ENCODE measurements around the gene BUD13.
A peak's percentile ranks its signal among the peaks of the same experiment; 100 is the strongest.

BUD13 gene

GRCh38 chr11:116792869-116793771 lies 20.3 kb upstream of the BUD13 start:
- Histone ChIP-seq H3K27ac (ENCODE audit: low read depth in 2 of 2, low read length in 2 of 2) (no peak overlapping the region), H3K36me3 (ENCODE audit: control insufficient read depth in 2 of 2, insufficient read depth in 2 of 2, low read length in 2 of 2) (no peaks in the 10 kb centered on the region), H3K27me3 (ENCODE audit: control insufficient read depth in 2 of 2, insufficient read depth in 2 of 2, low read length in 2 of 2) (peaks cover 0 to 3% of the 10 kb centered on the region in 2 donors), H3K9ac (ENCODE audit: low read depth in 1 of 2, low read length in 2 of 2) (no peak overlapping the region), H3K9me3 (ENCODE audit: control insufficient read depth in 2 of 2, low read length in 2 of 2) (no peaks in the 10 kb centered on the region), H3K4me1 (ENCODE audit: control insufficient read depth in 2 of 2, insufficient read depth in 2 of 2, low read length in 2 of 2) (peaks cover 3 to 9% of the 10 kb centered on the region in 2 donors), H3K4me3 (ENCODE audit: low read length in 2 of 2) (no peak overlapping the region)

GRCh38 chr11:116792144-116792868 lies 19.5 kb upstream of the BUD13 start:
- no peak overlapping the region for H3K4me3 ChIP-seq (ENCODE audit: low read length in 2 of 2)
- H3K9me3 ChIP-seq (ENCODE audit: control insufficient read depth in 2 of 2, low read length in 2 of 2) = no peaks in the 10 kb centered on the region
- peaks cover 0 to 3% of the 10 kb centered on the region in 2 donors for H3K27me3 ChIP-seq (ENCODE audit: control insufficient read depth in 2 of 2, insufficient read depth in 2 of 2, low read length in 2 of 2)
- no peaks in the 10 kb centered on the region for H3K36me3 ChIP-seq (ENCODE audit: control insufficient read depth in 2 of 2, insufficient read depth in 2 of 2, low read length in 2 of 2)
- peaks cover 4 to 9% of the 10 kb centered on the region in 2 donors for H3K4me1 ChIP-seq (ENCODE audit: control insufficient read depth in 2 of 2, insufficient read depth in 2 of 2, low read length in 2 of 2)
- H3K9ac ChIP-seq (ENCODE audit: low read depth in 1 of 2, low read length in 2 of 2) = no peak overlapping the region
- no peak overlapping the region for H3K27ac ChIP-seq (ENCODE audit: low read depth in 2 of 2, low read length in 2 of 2)

GRCh38 chr11:116791813-116792143 lies 19.0 kb upstream of the BUD13 start, which contains the start of gene APOA5:
Gene APOA5 (minus strand): TSS chr11:116791879. CDS start chr11:116791860, 19 bp downstream.
- H3K9ac ChIP-seq (ENCODE audit: low read depth in 1 of 2, low read length in 2 of 2) = no peak within 1 kb of the TSS
- peaks cover 10 to 13% of the 10 kb centered on the region in 2 donors for H3K4me1 ChIP-seq (ENCODE audit: control insufficient read depth in 2 of 2, insufficient read depth in 2 of 2, low read length in 2 of 2)
- H3K27ac ChIP-seq (ENCODE audit: low read depth in 2 of 2, low read length in 2 of 2) = no peak within 1 kb of the TSS
- peaks cover 0 to 3% of the 10 kb centered on the region in 2 donors for H3K27me3 ChIP-seq (ENCODE audit: control insufficient read depth in 2 of 2, insufficient read depth in 2 of 2, low read length in 2 of 2)
- H3K36me3 ChIP-seq (ENCODE audit: control insufficient read depth in 2 of 2, insufficient read depth in 2 of 2, low read length in 2 of 2) = no peaks in the 10 kb centered on the region
- H3K4me3 ChIP-seq (ENCODE audit: low read length in 2 of 2) = peak within 1 kb of the TSS in 1 of 2 donors; percentile 15
- no peaks in the 10 kb centered on the region for H3K9me3 ChIP-seq (ENCODE audit: control insufficient read depth in 2 of 2, low read length in 2 of 2)

- H3K4me3 ChIP-seq (ENCODE audit: low read length in 2 of 2) = peak overlapping the region in 1 of 2 donors; percentile 15
- no peak overlapping the region for H3K27ac ChIP-seq (ENCODE audit: low read depth in 2 of 2, low read length in 2 of 2)
- peaks cover 0 to 3% of the 10 kb centered on the region in 2 donors for H3K36me3 ChIP-seq (ENCODE audit: control insufficient read depth in 2 of 2, insufficient read depth in 2 of 2, low read length in 2 of 2)
- H3K9me3 ChIP-seq (ENCODE audit: control insufficient read depth in 2 of 2, low read length in 2 of 2) = no peaks in the 10 kb centered on the region
- H3K4me1 ChIP-seq (ENCODE audit: control insufficient read depth in 2 of 2, insufficient read depth in 2 of 2, low read length in 2 of 2) = peaks cover 11 to 15% of the 10 kb centered on the region in 2 donors
- no peak overlapping the region for H3K9ac ChIP-seq (ENCODE audit: low read depth in 1 of 2, low read length in 2 of 2)
- peaks cover 0 to 3% of the 10 kb centered on the region in 2 donors for H3K27me3 ChIP-seq (ENCODE audit: control insufficient read depth in 2 of 2, insufficient read depth in 2 of 2, low read length in 2 of 2)
These were observed 18.4 kb upstream of the BUD13 start for GRCh38 chr11:116791002-116791812.

- Histone ChIP-seq H3K9ac (ENCODE audit: low read depth in 1 of 2, low read length in 2 of 2) (no peak overlapping the region), H3K27ac (ENCODE audit: low read depth in 2 of 2, low read length in 2 of 2) (no peak overlapping the region), H3K27me3 (ENCODE audit: control insufficient read depth in 2 of 2, insufficient read depth in 2 of 2, low read length in 2 of 2) (peaks cover 0 to 3% of the 10 kb centered on the region in 2 donors), H3K9me3 (ENCODE audit: control insufficient read depth in 2 of 2, low read length in 2 of 2) (no peaks in the 10 kb centered on the region), H3K4me1 (ENCODE audit: control insufficient read depth in 2 of 2, insufficient read depth in 2 of 2, low read length in 2 of 2) (peaks cover 11 to 15% of the 10 kb centered on the region in 2 donors), H3K36me3 (ENCODE audit: control insufficient read depth in 2 of 2, insufficient read depth in 2 of 2, low read length in 2 of 2) (peaks cover 7 to 11% of the 10 kb centered on the region in 2 donors), H3K4me3 (ENCODE audit: low read length in 2 of 2) (no peak overlapping the region)
These were observed 17.6 kb upstream of the BUD13 start for GRCh38 chr11:116790167-116791001.

- Histone ChIP-seq H3K36me3 (ENCODE audit: control insufficient read depth in 2 of 2, insufficient read depth in 2 of 2, low read length in 2 of 2) (peaks cover 22 to 25% of the 10 kb centered on the region in 2 donors), H3K27me3 (ENCODE audit: control insufficient read depth in 2 of 2, insufficient read depth in 2 of 2, low read length in 2 of 2) (peaks cover 0 to 3% of the 10 kb centered on the region in 2 donors), H3K9ac (ENCODE audit: low read depth in 1 of 2, low read length in 2 of 2) (no peak overlapping the region), H3K4me3 (ENCODE audit: low read length in 2 of 2) (no peak overlapping the region), H3K4me1 (ENCODE audit: control insufficient read depth in 2 of 2, insufficient read depth in 2 of 2, low read length in 2 of 2) (peaks cover 11 to 15% of the 10 kb centered on the region in 2 donors), H3K9me3 (ENCODE audit: control insufficient read depth in 2 of 2, low read length in 2 of 2) (no peaks in the 10 kb centered on the region), H3K27ac (ENCODE audit: low read depth in 2 of 2, low read length in 2 of 2) (no peak overlapping the region)
These were observed 16.2 kb upstream of the BUD13 start for GRCh38 chr11:116788975-116789374.

GRCh38 chr11:116788534-116788933 lies 15.7 kb upstream of the BUD13 start:
- H3K4me1 ChIP-seq (ENCODE audit: control insufficient read depth in 2 of 2, insufficient read depth in 2 of 2, low read length in 2 of 2) = peaks cover 11 to 15% of the 10 kb centered on the region in 2 donors
- no peak overlapping the region for H3K27ac ChIP-seq (ENCODE audit: low read depth in 2 of 2, low read length in 2 of 2)
- peak overlapping the region; percentile 86 to 89 for H3K9ac ChIP-seq (ENCODE audit: low read depth in 1 of 2, low read length in 2 of 2)
- H3K27me3 ChIP-seq (ENCODE audit: control insufficient read depth in 2 of 2, insufficient read depth in 2 of 2, low read length in 2 of 2) = peaks cover 0 to 3% of the 10 kb centered on the region in 2 donors
- peaks cover 23 to 28% of the 10 kb centered on the region in 2 donors for H3K36me3 ChIP-seq (ENCODE audit: control insufficient read depth in 2 of 2, insufficient read depth in 2 of 2, low read length in 2 of 2)
- H3K4me3 ChIP-seq (ENCODE audit: low read length in 2 of 2) = peak overlapping the region; percentile 89 to 96
- no peaks in the 10 kb centered on the region for H3K9me3 ChIP-seq (ENCODE audit: control insufficient read depth in 2 of 2, low read length in 2 of 2)

GRCh38 chr11:116787786-116788486 lies 15.1 kb upstream of the BUD13 start, which contains the start of gene ZPR1:
Gene ZPR1 (minus strand): TSS chr11:116788023. CDS start chr11:116787990, 33 bp downstream.
- peak within 1 kb of the TSS; percentile 78 to 83 for H3K27ac ChIP-seq (ENCODE audit: low read depth in 2 of 2, low read length in 2 of 2)
- peaks cover 29 to 34% of the 10 kb centered on the region in 2 donors for H3K36me3 ChIP-seq (ENCODE audit: control insufficient read depth in 2 of 2, insufficient read depth in 2 of 2, low read length in 2 of 2)
- no peaks in the 10 kb centered on the region for H3K9me3 ChIP-seq (ENCODE audit: control insufficient read depth in 2 of 2, low read length in 2 of 2)
- peaks cover 0 to 3% of the 10 kb centered on the region in 2 donors for H3K27me3 ChIP-seq (ENCODE audit: control insufficient read depth in 2 of 2, insufficient read depth in 2 of 2, low read length in 2 of 2)
- H3K4me1 ChIP-seq (ENCODE audit: control insufficient read depth in 2 of 2, insufficient read depth in 2 of 2, low read length in 2 of 2) = peaks cover 11 to 15% of the 10 kb centered on the region in 2 donors
- H3K4me3 ChIP-seq (ENCODE audit: low read length in 2 of 2) = peak within 1 kb of the TSS; percentile 89 to 96
- peak within 1 kb of the TSS; percentile 86 to 89 for H3K9ac ChIP-seq (ENCODE audit: low read depth in 1 of 2, low read length in 2 of 2)

Data from mucosa of rectum (tissue), 2 donors.